Keratinocyte (primary cell): ENCODE data around the gene BBLN. TPM values are rescaled to one million over a fixed set of nuclear protein-coding genes. Genes with fewer than 3 reads are reported as not detected.

Experiments
- DNase-seq: peaks from one replicate; pipeline ENCODE4 v3.0.0-alpha.2; 2011; ENCODE audit warnings: low read depth, missing footprints, low spot score
- FAIRE-seq: peaks from 2 replicates; lab custom pipeline; 2011; peaks lifted over from hg19 to GRCh38; lab: Jason Lieb, UNC
- H2AFZ ChIP-seq: 2 replicates; pipeline ENCODE4 v1.6.0; 2012; ENCODE audit warnings: low read length, control low read depth, inconsistent platforms; ENCODE audit not compliant: control insufficient read depth
- H3K27ac ChIP-seq: 2 replicates; pipeline ENCODE4 v1.5.1; 2011; ENCODE audit warnings: low read length; ENCODE audit not compliant: control insufficient read depth, insufficient read depth
- H3K27me3 ChIP-seq: 3 replicates; pipeline ENCODE4 v1.6.0; 2011; ENCODE audit warnings: low read length; ENCODE audit not compliant: control insufficient read depth, insufficient read depth; ENCODE audit errors: extremely low read depth
- H3K36me3 ChIP-seq, 2 experiments: 2 replicates in 1 of 2; 3 replicates in 1 of 2; pipeline ENCODE4 v1.5.1; 2011; ENCODE audit warnings: low read length in 2 of 2, mild to moderate bottlenecking in 1 of 2; ENCODE audit not compliant: control insufficient read depth in 2 of 2, insufficient read depth in 2 of 2; ENCODE audit errors: extremely low read depth in 1 of 2
- H3K4me1 ChIP-seq: 3 replicates; pipeline ENCODE4 v1.5.1; 2011; ENCODE audit warnings: low read length; ENCODE audit not compliant: control insufficient read depth, insufficient read depth; ENCODE audit errors: extremely low read depth
- H3K4me2 ChIP-seq: 3 replicates; pipeline ENCODE4 v1.6.0; 2011; ENCODE audit warnings: low read depth, low read length; ENCODE audit not compliant: control insufficient read depth, insufficient read depth; ENCODE audit errors: extremely low read depth
- H3K4me3 ChIP-seq, 3 experiments: fragments of 200-600 bp in 1 of 3; sonication (generic) in 1 of 3; 2 replicates in 2 of 3; 3 replicates in 1 of 3; pipeline ENCODE4 v1.5.1; 2011 to 2016; ENCODE audit warnings: low read length in 3 of 3, mild to moderate bottlenecking in 3 of 3, control low read depth in 2 of 3, inconsistent platforms in 1 of 3, low read depth in 1 of 3, mixed read lengths in 1 of 3, mixed run types in 1 of 3, moderate library complexity in 1 of 3; ENCODE audit not compliant: control insufficient read depth in 2 of 3, insufficient read depth in 2 of 3; ENCODE audit errors: extremely low read depth in 1 of 3
- H3K79me2 ChIP-seq: 2 replicates; pipeline ENCODE4 v1.6.0; 2012; ENCODE audit warnings: low read length; ENCODE audit not compliant: control insufficient read depth, insufficient read depth
- H3K9ac ChIP-seq: 3 replicates; pipeline ENCODE4 v1.6.0; 2011; ENCODE audit warnings: low read length; ENCODE audit not compliant: control insufficient read depth, insufficient read depth; ENCODE audit errors: extremely low read depth
- H3K9me1 ChIP-seq: 3 replicates; pipeline ENCODE4 v1.6.0; 2011; ENCODE audit warnings: low read length; ENCODE audit not compliant: control insufficient read depth, insufficient read depth; ENCODE audit errors: extremely low read depth
- H3K9me3 ChIP-seq: 2 replicates; pipeline ENCODE4 v1.5.1; 2012; ENCODE audit warnings: low read depth, low read length; ENCODE audit not compliant: control insufficient read depth
- H4K20me1 ChIP-seq: 3 replicates; pipeline ENCODE4 v1.6.0; 2011; ENCODE audit warnings: low read length; ENCODE audit not compliant: control insufficient read depth, insufficient read depth; ENCODE audit errors: extremely low read depth
- EZH2 ChIP-seq: IDR thresholded peaks from one replicate; pipeline ENCODE4 v1.6.1; 2012; ENCODE audit warnings: inconsistent platforms, mild to moderate bottlenecking, low read length, moderate library complexity
- dilution Hi-C: fragments of 300-500 bp; cut with MboI; formaldehyde crosslinking; loops from one replicate; pipeline ENCODE4 v1.7.0; 2020; ENCODE audit warnings: low sequenced_read_pairs; ENCODE audit not compliant: extremely low pct_ligation_motif_present
- polyA plus RNA-seq, 5 experiments: library from polyadenylated mRNA; depleted of rRNA in 3 of 5; stranded (reverse) in 3 of 5; stranded (forward) in 1 of 5; unstranded in 1 of 5; fragments of >200 nt; gene quantifications; 1 replicate in 1 of 5; 2 replicates in 3 of 5; 3 replicates in 1 of 5; pipeline versions ENCODE4 v1.2.1 to v1.2.3, GENCODE V29; 2011 to 2012; ENCODE audit warnings: missing spikeins in 2 of 5, low read depth in 1 of 5, low replicate concordance in 1 of 5
- TF ChIP-seq, protein P1 (sequence below), 3 experiments: IDR thresholded peaks in 1 of 3; conservative IDR thresholded peaks in 1 of 3; optimal IDR thresholded peaks in 1 of 3; 2 replicates in 2 of 3; 3 replicates in 1 of 3; pipeline versions ENCODE3 to v1.5.1; 2011; ENCODE audit warnings: low read length in 3 of 3, mild to moderate bottlenecking in 3 of 3, moderate library complexity in 2 of 3, control low read depth in 1 of 3, inconsistent platforms in 1 of 3; ENCODE audit not compliant: insufficient read depth in 2 of 3; ENCODE audit errors: extremely low read depth in 1 of 3

The BBLN gene
- polyA plus RNA-seq, 1 donor (not counting 4 experiments of a cell fraction or from before 2014, with no cell fraction given) = 35.9 TPM

DNA sequence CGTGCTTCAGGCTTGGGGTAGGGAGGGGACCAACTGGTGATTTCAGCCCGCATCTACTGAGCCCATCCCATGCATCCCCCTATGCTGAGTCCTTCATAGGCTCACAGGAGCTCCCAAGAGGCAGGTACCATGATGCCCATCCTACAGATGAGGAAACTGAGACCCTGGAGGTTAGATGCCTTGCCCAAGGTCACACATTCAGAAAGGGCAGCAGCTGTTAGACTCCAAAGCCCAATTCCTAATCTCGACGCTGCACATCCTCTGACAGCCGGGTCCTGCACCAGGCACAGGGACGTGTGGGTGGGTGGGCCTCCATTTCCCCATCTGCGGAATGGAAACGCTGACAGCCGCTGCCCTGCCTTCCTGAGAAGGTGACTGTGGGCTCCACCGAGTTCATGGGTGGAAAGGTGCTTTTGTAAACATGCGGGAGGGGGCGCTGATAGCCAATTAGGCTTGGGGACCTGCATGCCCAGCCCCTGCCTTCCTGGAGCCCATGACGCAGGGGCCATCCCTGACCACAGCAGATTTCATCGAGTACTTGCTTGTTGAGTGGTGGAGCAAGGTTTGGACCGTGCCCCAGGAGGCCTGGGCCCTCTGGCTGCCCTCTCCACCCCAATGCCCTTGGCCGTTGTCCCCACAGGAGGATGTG lies 45.4 kb downstream of the BBLN start:
- no peak for FAIRE-seq
- Histone ChIP-seq H3K27ac (no peak overlapping the region), H3K36me3 (no peaks in the 10 kb centered on the region), H2AFZ (no peak overlapping the region), H3K27me3 (peaks cover 20% of the 10 kb centered on the region), H4K20me1 (no peaks in the 10 kb centered on the region), H3K9me3 (no peaks in the 10 kb centered on the region), H3K4me2 (no peak overlapping the region), H3K4me3 (no peak overlapping the region), H3K9me1 (no peaks in the 10 kb centered on the region), H3K9ac (no peak overlapping the region), H3K4me1 (peaks cover 7% of the 10 kb centered on the region), H3K79me2 (no peaks in the 10 kb centered on the region)
- no peak for DNase-seq
- TF ChIP-seq EZH2 = no peak
- TF ChIP-seq, protein P1, sequence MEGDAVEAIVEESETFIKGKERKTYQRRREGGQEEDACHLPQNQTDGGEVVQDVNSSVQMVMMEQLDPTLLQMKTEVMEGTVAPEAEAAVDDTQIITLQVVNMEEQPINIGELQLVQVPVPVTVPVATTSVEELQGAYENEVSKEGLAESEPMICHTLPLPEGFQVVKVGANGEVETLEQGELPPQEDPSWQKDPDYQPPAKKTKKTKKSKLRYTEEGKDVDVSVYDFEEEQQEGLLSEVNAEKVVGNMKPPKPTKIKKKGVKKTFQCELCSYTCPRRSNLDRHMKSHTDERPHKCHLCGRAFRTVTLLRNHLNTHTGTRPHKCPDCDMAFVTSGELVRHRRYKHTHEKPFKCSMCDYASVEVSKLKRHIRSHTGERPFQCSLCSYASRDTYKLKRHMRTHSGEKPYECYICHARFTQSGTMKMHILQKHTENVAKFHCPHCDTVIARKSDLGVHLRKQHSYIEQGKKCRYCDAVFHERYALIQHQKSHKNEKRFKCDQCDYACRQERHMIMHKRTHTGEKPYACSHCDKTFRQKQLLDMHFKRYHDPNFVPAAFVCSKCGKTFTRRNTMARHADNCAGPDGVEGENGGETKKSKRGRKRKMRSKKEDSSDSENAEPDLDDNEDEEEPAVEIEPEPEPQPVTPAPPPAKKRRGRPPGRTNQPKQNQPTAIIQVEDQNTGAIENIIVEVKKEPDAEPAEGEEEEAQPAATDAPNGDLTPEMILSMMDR (optimal IDR thresholded peaks at IDR 0.05 in 1 of 3, IDR thresholded peaks at IDR 0.05 in 1 of 3, conservative IDR thresholded peaks at IDR 0.05 in 1 of 3; ENCODE audit: extremely low read depth in 1 of 3, insufficient read depth in 2 of 3, low read length in 3 of 3) = no peak
- dilution Hi-C loops = no loop called here

DNA sequence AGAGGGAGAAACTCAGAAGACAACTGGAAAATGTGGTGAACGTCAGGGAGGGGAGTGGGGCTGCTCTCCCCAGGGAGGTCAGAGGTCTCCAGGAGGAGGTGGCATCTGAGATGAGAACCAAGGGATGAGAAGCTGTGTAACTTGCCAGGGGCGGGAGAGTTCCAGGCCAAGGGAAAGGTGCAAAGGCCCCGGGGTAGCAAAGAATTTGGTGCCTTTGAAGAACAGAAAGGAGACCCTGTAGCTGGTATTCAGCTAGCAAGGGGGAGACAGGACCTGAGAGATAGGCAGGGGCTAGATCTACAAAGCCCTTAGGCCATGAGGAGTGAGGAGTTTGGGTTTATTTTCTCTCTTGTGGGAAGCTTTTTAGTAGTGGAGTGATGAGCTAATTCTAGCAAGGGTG lies 46.4 kb downstream of the BBLN start:
- no peak overlapping the region for H3K27ac ChIP-seq
- dilution Hi-C loops = no loop called here
- no peak for FAIRE-seq

More for the DNA sequence above, 46.4 kb downstream of the BBLN start:
- Histone ChIP-seq H3K4me2 (no peak overlapping the region), H3K79me2 (no peaks in the 10 kb centered on the region), H2AFZ (no peak overlapping the region), H3K36me3 (no peaks in the 10 kb centered on the region), H3K4me3 (no peak overlapping the region), H3K4me1 (peaks cover 7% of the 10 kb centered on the region), H3K27me3 (peaks cover 20% of the 10 kb centered on the region), H4K20me1 (no peaks in the 10 kb centered on the region), H3K9me1 (no peaks in the 10 kb centered on the region), H3K9me3 (no peaks in the 10 kb centered on the region), H3K9ac (no peak overlapping the region)
- DNase-seq = no peak
- TF ChIP-seq, protein P1 (optimal IDR thresholded peaks at IDR 0.05 in 1 of 3, IDR thresholded peaks at IDR 0.05 in 1 of 3, conservative IDR thresholded peaks at IDR 0.05 in 1 of 3; ENCODE audit: extremely low read depth in 1 of 3, insufficient read depth in 2 of 3, low read length in 3 of 3) = no peak
- no peak for TF ChIP-seq EZH2
